ENCODE results near the gene CHERP. TPM values are rescaled to one million over a fixed set of nuclear protein-coding genes. Genes with fewer than 3 reads are reported as not detected.
"Not testable (repeated sequence)": the region's sequence is repeated elsewhere in the genome, so short reads cannot be mapped to it uniquely, and the experiment has no call there.

Gene CHERP
- total RNA-seq, 2 donors from 2014 or later = 54.9 to 117 TPM

- H3K36me3 Mint-ChIP-seq = peaks cover 31 to 53% of the 10 kb centered on the region in 2 donors
- no peaks in the 10 kb centered on the region for H3K9me3 Mint-ChIP-seq
- DNase-seq (ENCODE audit: low spot score in 2 of 2) (no peak), ATAC-seq (no peak)
- H3K27ac Mint-ChIP-seq = peak overlapping the region in 1 of 2 donors; percentile 54
Measured at GRCh38 chr19:16564842-16565241, 22.6 kb upstream of the CHERP start.

GRCh38 chr19:16562608-16563025 lies 20.4 kb upstream of the CHERP start:
- DNase-seq (ENCODE audit: low spot score in 2 of 2) (no peak), ATAC-seq (no peak)
- Mint-ChIP-seq H3K9me3 (no peaks in the 10 kb centered on the region), H3K36me3 (peaks cover 22 to 46% of the 10 kb centered on the region in 2 donors), H3K27ac (no peak overlapping the region)

DNA sequence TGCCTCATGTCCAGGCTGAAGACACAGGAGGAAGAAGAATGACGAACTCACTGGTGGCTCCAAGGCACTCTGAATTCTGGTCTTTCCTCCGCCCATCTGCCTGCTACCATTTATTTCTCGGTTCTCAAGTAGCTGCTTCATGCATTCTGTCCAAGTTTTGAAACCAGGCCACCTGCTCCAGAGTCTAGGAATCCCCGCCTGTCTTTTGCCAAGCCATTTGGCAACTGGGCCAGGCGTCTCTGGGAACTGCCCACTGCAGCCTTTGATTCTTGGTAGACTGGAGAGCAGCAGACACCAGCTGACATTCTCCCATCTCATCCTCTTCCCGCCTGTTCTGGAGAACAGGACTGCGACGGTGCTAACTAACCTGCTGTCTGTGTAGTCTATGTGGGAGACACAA lies 19.1 kb upstream of the CHERP start:
- no peaks in the 10 kb centered on the region for H3K9me3 Mint-ChIP-seq
- DNase-seq (ENCODE audit: low spot score in 2 of 2) (no peak), ATAC-seq (no peak)
- H3K27ac Mint-ChIP-seq = no peak overlapping the region
- H3K36me3 Mint-ChIP-seq = peaks cover 17 to 38% of the 10 kb centered on the region in 2 donors

DNA sequence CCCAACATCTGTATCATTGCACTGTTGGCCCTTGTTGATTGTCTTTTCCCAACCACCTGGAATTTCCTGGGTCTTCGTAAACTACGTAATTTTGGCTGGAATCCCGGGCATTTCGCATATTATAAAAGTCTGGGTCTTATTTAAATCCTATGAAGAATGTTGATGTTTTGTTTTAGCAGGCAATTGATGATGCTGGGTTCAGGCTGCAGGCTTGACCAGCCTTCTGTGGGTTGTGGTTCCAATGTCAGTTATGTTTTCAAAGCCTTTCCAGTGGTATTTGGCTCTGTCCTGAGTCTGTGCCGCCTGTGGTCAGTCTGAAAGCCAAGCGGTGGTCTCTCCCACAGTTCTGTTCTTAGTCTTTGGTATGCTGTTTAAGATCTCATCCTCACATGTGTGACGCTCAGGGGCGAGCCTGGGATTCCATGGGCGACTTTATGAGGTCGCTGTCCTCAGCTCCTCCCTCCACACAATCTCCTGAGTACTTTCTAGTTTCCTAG lies 17.6 kb upstream of the CHERP start:
- Mint-ChIP-seq H3K27ac (peak overlapping the region in 1 of 2 donors; percentile 68), H3K9me3 (no peaks in the 10 kb centered on the region), H3K36me3 (peaks cover 10 to 31% of the 10 kb centered on the region in 2 donors)
- no peak for DNase-seq (ENCODE audit: low spot score in 2 of 2)
- ATAC-seq = peak in 1 of 2 donors; percentile 5

DNA sequence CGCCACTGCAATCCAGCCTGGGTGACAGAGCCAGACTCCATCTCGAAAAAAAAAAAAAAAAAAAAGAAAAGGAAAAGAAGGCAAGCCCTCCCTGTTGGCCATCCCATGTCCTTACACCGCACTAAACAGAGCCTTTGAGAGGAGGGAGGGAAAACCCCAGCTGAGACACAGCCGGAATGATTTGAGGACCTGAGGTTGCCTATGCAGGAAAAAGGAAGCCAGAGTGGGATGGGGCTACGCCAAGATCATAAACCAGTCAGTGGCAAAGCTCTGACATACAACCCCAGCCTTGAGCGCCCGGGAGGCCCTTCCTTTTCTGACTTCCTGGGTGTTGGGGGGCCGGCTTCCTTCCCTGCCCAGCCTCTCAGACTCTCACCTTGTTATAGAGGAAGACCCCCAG lies 12.5 kb upstream of the CHERP start:
- no peaks in the 10 kb centered on the region for H3K9me3 Mint-ChIP-seq
- H3K36me3 Mint-ChIP-seq = peaks cover 0 to 12% of the 10 kb centered on the region in 2 donors
- H3K27ac Mint-ChIP-seq = peak overlapping the region in 1 of 2 donors; percentile 36
- no peak for DNase-seq (ENCODE audit: low spot score in 2 of 2)
- ATAC-seq = no peak

DNA sequence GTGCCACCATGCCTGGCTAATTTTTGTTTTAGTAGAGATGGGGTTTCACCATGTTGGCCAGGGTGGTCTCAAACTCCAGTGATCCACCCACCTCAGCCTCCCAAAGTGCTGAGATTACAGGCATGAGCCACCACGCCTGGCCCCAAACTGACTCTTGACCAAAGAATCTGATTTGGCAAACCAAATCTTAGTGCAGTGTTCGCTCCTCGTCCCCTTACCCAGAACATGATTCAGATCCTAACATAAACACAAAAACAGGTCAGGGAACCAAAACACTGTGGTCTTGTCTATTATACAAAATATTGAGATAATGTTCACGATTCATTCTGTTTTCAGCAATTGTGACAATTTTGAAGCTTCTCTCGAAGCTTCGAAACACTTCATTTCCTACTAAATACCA lies 9.7 kb upstream of the CHERP start:
- peaks cover 0 to 12% of the 10 kb centered on the region in 2 donors for H3K36me3 Mint-ChIP-seq
- ATAC-seq; H3K27ac Mint-ChIP-seq; H3K9me3 Mint-ChIP-seq; DNase-seq (ENCODE audit: low spot score in 2 of 2): not testable (repeated sequence)

DNA sequence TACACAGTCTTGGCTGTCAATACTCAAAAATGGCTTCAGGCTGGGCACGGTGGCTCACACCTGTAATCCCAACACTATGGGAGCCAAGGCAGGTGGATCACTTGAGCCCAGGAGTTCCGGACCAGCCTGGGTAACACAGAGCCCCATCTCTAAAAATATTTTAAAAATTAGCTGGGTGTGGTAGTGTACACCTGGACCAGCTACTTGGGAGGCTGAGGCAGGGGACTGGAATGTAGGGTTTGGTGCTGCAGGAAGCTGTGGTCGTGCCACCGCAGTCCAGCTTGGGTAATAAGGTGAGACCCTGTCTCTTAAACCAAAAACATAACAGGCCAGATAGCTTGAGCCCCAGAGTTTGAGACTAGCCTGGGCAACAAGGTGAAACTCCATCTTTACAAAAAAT lies 6.7 kb upstream of the CHERP start:
- DNase-seq (ENCODE audit: low spot score in 2 of 2) (no peak), ATAC-seq (no peak)
- peaks cover 5 to 12% of the 10 kb centered on the region in 2 donors for H3K36me3 Mint-ChIP-seq
- no peak overlapping the region for H3K27ac Mint-ChIP-seq
- no peaks in the 10 kb centered on the region for H3K9me3 Mint-ChIP-seq

GRCh38 chr19:16544473-16545231 lies 2.4 kb upstream of the CHERP start:
- ATAC-seq = no peak
- Mint-ChIP-seq H3K9me3 (no peaks in the 10 kb centered on the region), H3K36me3 (peaks cover 22 to 30% of the 10 kb centered on the region in 2 donors), H3K27ac (peak overlapping the region in 1 of 2 donors; percentile 39)
- DNase-seq (ENCODE audit: low spot score in 2 of 2) = no peak

- H3K9me3 Mint-ChIP-seq; DNase-seq (ENCODE audit: low spot score in 2 of 2); ATAC-seq: not testable (repeated sequence)
- Mint-ChIP-seq H3K27ac (peak overlapping the region; percentile 95 to 97), H3K36me3 (peaks cover 31% of the 10 kb centered on the region in 2 donors)
Measured at GRCh38 chr19:16543734-16544133, 1.5 kb upstream of the CHERP start.

DNA sequence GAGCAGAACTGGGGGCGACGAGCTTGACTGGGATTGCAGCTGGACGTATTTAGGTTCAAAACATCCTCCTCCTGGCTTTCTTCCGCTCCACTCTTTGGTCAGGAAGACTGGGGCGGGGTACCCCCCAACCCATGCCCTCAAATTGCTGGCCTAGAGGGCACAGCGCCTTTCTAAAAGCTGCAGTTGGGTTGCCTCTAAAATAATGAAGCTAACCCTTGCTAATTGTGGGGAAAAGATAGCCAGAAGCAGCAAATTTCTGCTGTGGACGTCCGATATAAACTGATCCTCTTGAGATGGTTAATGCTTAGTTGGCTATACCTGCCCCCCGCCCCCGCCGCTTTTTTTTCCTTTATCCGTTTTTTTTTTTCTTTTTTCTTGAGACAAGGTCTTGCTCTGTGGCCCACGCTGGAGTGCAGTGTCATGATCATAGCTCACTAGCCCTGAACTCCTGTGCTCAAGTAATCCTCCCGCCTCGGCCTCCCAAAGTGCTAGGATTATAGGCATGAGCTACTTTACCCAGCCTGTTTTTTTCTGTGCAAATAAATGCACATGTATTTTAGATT lies 754 bp upstream of the CHERP start:
- ATAC-seq (peak in 1 of 2 donors; percentile 3), DNase-seq (ENCODE audit: low spot score in 2 of 2) (no peak)
- Mint-ChIP-seq H3K27ac (peak overlapping the region; percentile 95 to 97), H3K36me3 (peaks cover 36 to 39% of the 10 kb centered on the region in 2 donors), H3K9me3 (no peaks in the 10 kb centered on the region)

DNA sequence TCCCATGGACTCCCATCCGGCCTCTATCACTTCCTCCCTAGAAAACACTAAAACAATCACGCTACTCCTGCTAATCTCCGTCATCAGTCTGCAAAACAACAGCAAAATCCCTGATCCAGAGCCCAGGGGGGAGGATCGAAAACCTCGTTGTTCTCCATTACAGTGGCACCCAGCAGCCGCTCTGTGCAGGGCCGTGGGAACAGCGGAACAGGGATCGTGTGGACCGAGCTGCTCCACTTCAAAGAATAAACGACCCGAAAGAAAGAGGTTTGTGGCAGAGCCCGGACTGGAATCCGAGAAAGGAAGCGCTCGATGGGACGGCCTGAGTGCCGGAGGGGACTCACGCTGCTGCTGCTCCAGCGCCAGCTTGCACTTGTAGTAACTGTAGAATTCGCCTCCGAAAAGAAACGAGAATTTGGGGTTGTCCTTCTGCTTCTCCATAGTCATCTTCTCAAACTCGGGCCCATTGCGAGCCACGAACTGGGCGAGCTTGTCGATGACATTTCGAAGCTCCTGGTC lies 652 bp downstream of the CHERP start:
- H3K27ac Mint-ChIP-seq = peak overlapping the region; percentile 94 to 97
- no peaks in the 10 kb centered on the region for H3K9me3 Mint-ChIP-seq
- peak in 1 of 2 donors; percentile 15 for DNase-seq (ENCODE audit: low spot score in 2 of 2)
- peak in 1 of 2 donors; percentile 2 for ATAC-seq
- peaks cover 44 to 48% of the 10 kb centered on the region in 2 donors for H3K36me3 Mint-ChIP-seq

GRCh38 chr19:16540948-16541347 lies 1.3 kb downstream of the CHERP start:
- Mint-ChIP-seq H3K27ac (peak overlapping the region; percentile 94 to 97), H3K9me3 (no peaks in the 10 kb centered on the region), H3K36me3 (peaks cover 44 to 48% of the 10 kb centered on the region in 2 donors)
- DNase-seq (ENCODE audit: low spot score in 2 of 2) (no peak), ATAC-seq (no peak)

DNA sequence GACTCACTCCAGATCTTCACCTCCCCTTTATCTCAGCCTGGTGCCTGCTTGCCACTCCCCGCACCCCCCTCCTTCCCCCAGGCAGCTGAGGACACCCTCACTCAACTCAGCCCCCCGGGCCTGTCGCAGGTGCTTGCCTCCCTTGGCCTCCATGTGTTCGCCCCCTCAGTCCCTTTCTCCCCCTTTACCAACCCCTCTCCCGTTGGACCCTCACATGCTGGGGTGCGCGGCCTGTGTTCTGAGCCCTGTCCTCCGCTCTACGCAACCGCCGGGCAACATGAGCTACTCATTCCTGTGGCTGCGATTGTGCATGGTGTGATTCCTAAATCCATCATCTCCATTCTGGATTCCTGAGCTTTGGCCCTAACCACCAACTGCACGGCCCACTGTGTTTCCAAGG lies 5.1 kb downstream of the CHERP start:
- H3K9me3 Mint-ChIP-seq = no peaks in the 10 kb centered on the region
- H3K27ac Mint-ChIP-seq = peak overlapping the region; percentile 76 to 90
- H3K36me3 Mint-ChIP-seq = peaks cover 35 to 38% of the 10 kb centered on the region in 2 donors
- ATAC-seq (no peak), DNase-seq (ENCODE audit: low spot score in 2 of 2) (no peak)

GRCh38 chr19:16536130-16536529 lies 6.1 kb downstream of the CHERP start:
- no peaks in the 10 kb centered on the region for H3K9me3 Mint-ChIP-seq

DNA sequence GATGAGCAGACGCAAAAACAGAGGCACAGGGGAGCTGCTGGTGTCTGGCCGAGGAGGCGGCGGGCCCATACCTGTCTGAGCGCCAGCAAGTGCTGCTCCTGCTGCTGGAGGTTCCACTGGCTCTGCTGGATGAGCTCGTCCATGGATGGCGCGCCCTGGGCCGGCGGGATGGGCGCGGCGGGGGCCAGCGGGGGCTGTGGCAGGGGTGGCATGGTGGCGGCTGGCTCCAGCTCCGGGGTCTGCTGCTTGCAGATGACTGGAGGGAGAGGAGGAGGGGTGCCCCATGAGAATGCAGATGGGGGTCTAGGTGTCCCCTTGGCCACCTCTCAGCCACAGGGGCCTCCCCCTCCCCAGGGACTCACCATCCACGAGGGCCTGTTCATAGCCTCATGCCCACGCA lies 6.9 kb downstream of the CHERP start:
- no peaks in the 10 kb centered on the region for H3K9me3 Mint-ChIP-seq
- DNase-seq (ENCODE audit: low spot score in 2 of 2) (no peak), ATAC-seq (no peak)
- peak overlapping the region in 1 of 2 donors; percentile 90 for H3K27ac Mint-ChIP-seq
- H3K36me3 Mint-ChIP-seq = peaks cover 31 to 34% of the 10 kb centered on the region in 2 donors

More at GRCh38 chr19:16536130-16536529, 6.1 kb downstream of the CHERP start:
- H3K36me3 Mint-ChIP-seq = peaks cover 31 to 36% of the 10 kb centered on the region in 2 donors
- ATAC-seq (no peak), DNase-seq (ENCODE audit: low spot score in 2 of 2) (no peak)
- H3K27ac Mint-ChIP-seq = peak overlapping the region in 1 of 2 donors; percentile 90

GRCh38 chr19:16532440-16533234 lies 9.6 kb downstream of the CHERP start:
- H3K9me3 Mint-ChIP-seq = no peaks in the 10 kb centered on the region
- DNase-seq (ENCODE audit: low spot score in 2 of 2) = no peak
- H3K36me3 Mint-ChIP-seq = peaks cover 16% of the 10 kb centered on the region in 2 donors
- ATAC-seq = no peak
- no peak overlapping the region for H3K27ac Mint-ChIP-seq

GRCh38 chr19:16531380-16531669 lies 10.9 kb downstream of the CHERP start:
- H3K36me3 Mint-ChIP-seq = peaks cover 10% of the 10 kb centered on the region in 2 donors
- no peaks in the 10 kb centered on the region for H3K9me3 Mint-ChIP-seq
- ATAC-seq = no peak
- no peak overlapping the region for H3K27ac Mint-ChIP-seq
- DNase-seq (ENCODE audit: low spot score in 2 of 2) = no peak
